IPS DF 4.7 (cell line): ENCODE data around the gene DRC3.
"Not testable (repeated sequence)": the region's sequence is repeated elsewhere in the genome, so short reads cannot be mapped to it uniquely, and the experiment has no call there.

ENCODE experiments used
- DNase-seq: peaks from one replicate; pipeline ENCODE4 v3.0.0-alpha.2; 2013; ENCODE audit warnings: low spot score; ENCODE audit errors: extremely low read depth

DRC3 gene

GRCh38 chr17:17972126-17972951, at the start of gene DRC3, which contains the start of gene TOM1L2:
DRC3 (plus strand) TSS chr17:17972862; CDS start chr17:17977599, 4,737 bp downstream.
TOM1L2 (minus strand) TSS chr17:17972400; CDS start chr17:17972313, 87 bp downstream.
- peak; percentile 100 for DNase-seq

- no peak for DNase-seq
Observed at GRCh38 chr17:17924131-17924856, 48.4 kb upstream of the DRC3 start.

GRCh38 chr17:17924857-17925250, 47.8 kb upstream of the DRC3 start:
- no peak for DNase-seq

GRCh38 chr17:17926036-17926435, 46.6 kb upstream of the DRC3 start:
- no peak for DNase-seq

- no peak for DNase-seq
Observed at GRCh38 chr17:17926840-17927449, 45.7 kb upstream of the DRC3 start.

GRCh38 chr17:17928398-17929287, 44.0 kb upstream of the DRC3 start:
- no peak for DNase-seq

- no peak for DNase-seq
Observed at GRCh38 chr17:17929655-17930380, 42.8 kb upstream of the DRC3 start.

- DNase-seq = no peak
Observed at GRCh38 chr17:17930674-17931073, 42.0 kb upstream of the DRC3 start.

- no peak for DNase-seq
Observed at GRCh38 chr17:17931159-17931558, 41.5 kb upstream of the DRC3 start.

- no peak for DNase-seq
Observed at GRCh38 chr17:17933775-17934174, 38.9 kb upstream of the DRC3 start.

- no peak for DNase-seq
Observed at GRCh38 chr17:17934214-17934613, 38.4 kb upstream of the DRC3 start.

- no peak for DNase-seq
Observed at GRCh38 chr17:17934806-17935205, 37.9 kb upstream of the DRC3 start.

GRCh38 chr17:17935321-17936271, 37.1 kb upstream of the DRC3 start:
- DNase-seq = no peak

GRCh38 chr17:17937201-17937853, 35.3 kb upstream of the DRC3 start:
- DNase-seq = no peak

- no peak for DNase-seq
Observed at GRCh38 chr17:17937958-17938357, 34.7 kb upstream of the DRC3 start.

- DNase-seq = no peak
Observed at GRCh38 chr17:17938388-17939107, 34.1 kb upstream of the DRC3 start.

GRCh38 chr17:17939941-17940340, 32.7 kb upstream of the DRC3 start:
- not testable (repeated sequence) for DNase-seq

- DNase-seq = no peak
Observed at GRCh38 chr17:17940441-17940911, 32.2 kb upstream of the DRC3 start.
